ENCODE measurements around the gene HSPD1. TPM values are rescaled to one million over a fixed set of nuclear protein-coding genes. Genes with fewer than 3 reads are reported as not detected.

HSPD1 gene
- total RNA-seq, 1 experiment from 2014 or later: 452 TPM

GRCh38 chr2:197437380-197437779 lies 62.3 kb downstream of the HSPD1 start:
- DNase-seq (ENCODE audit: low spot score): no peak

Other genes with a start within 250 kb of the HSPD1 start
- gene ANKRD44, start 189.1 kb downstream of the HSPD1 start, total RNA-seq (2014; rRNA removed; shearing (Covaris generic)): 1.9 and 4.0 TPM in 2 replicates
- gene SF3B1, start 64.8 kb downstream of the HSPD1 start, total RNA-seq (2014; rRNA removed; shearing (Covaris generic)): 155 and 279 TPM in 2 replicates
- 28.0 and 28.8 TPM in 2 replicates for gene COQ10B, start 46.3 kb downstream of the HSPD1 start, total RNA-seq (2014; rRNA removed; shearing (Covaris generic))
- gene HSPE1, start 539 bp upstream of the HSPD1 start, total RNA-seq (2014; rRNA removed; shearing (Covaris generic)): 328 and 511 TPM in 2 replicates
- 32.4 and 44.5 TPM in 2 replicates for gene MOB4, start 16.2 kb upstream of the HSPD1 start, total RNA-seq (2014; rRNA removed; shearing (Covaris generic))
- 0.33 and 1.5 TPM in 2 replicates for gene RFTN2, start 175.7 kb upstream of the HSPD1 start, total RNA-seq (2014; rRNA removed; shearing (Covaris generic))
- gene MARS2, start 205.5 kb upstream of the HSPD1 start, total RNA-seq (2014; rRNA removed; shearing (Covaris generic)): 1.7 and 4.1 TPM in 2 replicates

Data from H4 (cell line).